GM10248 (cell line): ENCODE results near the gene MAP2K6.
A peak's percentile ranks its signal among the peaks of the same experiment; 100 is the strongest.

Source experiments
- CTCF ChIA-PET: fragments of 300-600 bp; sonication (Branson Sonifier 250); formaldehyde crosslinking; extraction: SDS; loops from one replicate; lab custom pipeline; 2021; ENCODE audit warnings: antibody characterized with exemption; lab: Yijun Ruan, JAX
- POLR2A ChIA-PET: fragments of 350-650 bp; sonication (Branson Sonifier 250); formaldehyde crosslinking; extraction: SDS; loops from one replicate; lab custom pipeline; 2020; ENCODE audit warnings: antibody characterized with exemption; lab: Yijun Ruan, JAX
- DNase-seq: peaks from one replicate; pipeline ENCODE4 v3.0.0; 2012; ENCODE audit errors: extremely low spot score
- CTCF ChIP-seq: IDR thresholded peaks from 2 replicates; pipeline ENCODE4 v1.5.1; 2012; ENCODE audit warnings: mild to moderate bottlenecking, low read depth; ENCODE audit errors: extremely low read depth, missing control alignments, control extremely low read depth

MAP2K6 gene

GRCh38 chr17:69450131-69450530, 35.6 kb downstream of the MAP2K6 start:
- ChIA-PET CTCF (interaction anchor here (1.3 to 1.4 kb wide), 2 partner anchors 17 to 55 kb away, joined by 3 to 5 read pairs; no protein-coding TSS in a partner anchor), POLR2A (no interaction called here)
- DNase-seq, result no peak
- TF ChIP-seq CTCF, result no peak

GRCh38 chr17:69450918-69451317, 36.4 kb downstream of the MAP2K6 start:
- POLR2A ChIA-PET, result interaction anchor here (1.0 kb wide), 1 partner anchor 10 kb away, joined by 3 read pairs; no protein-coding TSS in a partner anchor

GRCh38 chr17:69451416-69452394, 37.2 kb downstream of the MAP2K6 start:
- POLR2A ChIA-PET, result interaction anchor here (1.0 kb wide), 1 partner anchor 10 kb away, joined by 3 read pairs; no protein-coding TSS in a partner anchor
- no peak for TF ChIP-seq CTCF
- DNase-seq, result peak; percentile 29
- CTCF ChIA-PET, result interaction anchor here (1.0 to 1.4 kb wide), 3 partner anchors 19 to 57 kb away, joined by 3 to 5 read pairs (median 4); no protein-coding TSS in a partner anchor

More at GRCh38 chr17:69450918-69451317, 36.4 kb downstream of the MAP2K6 start:
- TF ChIP-seq CTCF, result no peak
- DNase-seq, result no peak
- CTCF ChIA-PET, result interaction anchor here (1.3 to 1.4 kb wide), 2 partner anchors 18 to 56 kb away, joined by 3 to 5 read pairs; no protein-coding TSS in a partner anchor

- POLR2A ChIA-PET, result no interaction called here
- CTCF ChIA-PET, result interaction anchor here (1.0 kb wide), 2 partner anchors 22 to 32 kb away, joined by 3 to 4 read pairs; no protein-coding TSS in a partner anchor
- no peak for DNase-seq
- TF ChIP-seq CTCF, result no peak
These were observed 38.3 kb downstream of the MAP2K6 start for GRCh38 chr17:69452664-69453260.

- ChIA-PET CTCF (interaction anchor here (1.3 to 1.5 kb wide), 2 partner anchors 20 to 30 kb away, joined by 3 read pairs; no protein-coding TSS in a partner anchor), POLR2A (no interaction called here)
- no peak for TF ChIP-seq CTCF
- DNase-seq, result no peak
These were observed 39.6 kb downstream of the MAP2K6 start for GRCh38 chr17:69454051-69454450.

- ChIA-PET CTCF (interaction anchor here (1.3 to 1.5 kb wide), 3 partner anchors 21 to 60 kb away, joined by 3 to 4 read pairs (median 3); no protein-coding TSS in a partner anchor), POLR2A (no interaction called here)
- DNase-seq, result no peak
- no peak for TF ChIP-seq CTCF
These were observed 40.5 kb downstream of the MAP2K6 start for GRCh38 chr17:69455040-69455439.
